A673 (cell line): ENCODE results near the gene EMP1.

Experiments
- CTCF ChIP-seq: fragments of 300-800, 200-600 bp; sonication (generic); conservative IDR thresholded peaks from 2 replicates; pipeline ENCODE4 v1.5.1; 2017; ENCODE audit warnings: low read depth, mild to moderate bottlenecking, antibody characterized with exemption, low read length, moderate library complexity, mixed read lengths
- EZH2 ChIP-seq: fragments of 200-600 bp; sonication (generic); IDR thresholded peaks from 2 replicates; pipeline ENCODE4 v1.6.1; 2017; ENCODE audit warnings: borderline replicate concordance, low read depth, mild to moderate bottlenecking, mixed read lengths, antibody characterized with exemption, low read length; ENCODE audit not compliant: poor library complexity, severe bottlenecking

GRCh38 chr12:13258197-13258596, 61.7 kb downstream of the EMP1 start:
- TF ChIP-seq CTCF (no peak), EZH2 (no peak)
